Bronchial epithelial cell (primary cell): ENCODE data around the gene CLDN10. TPM values are rescaled to one million over a fixed set of nuclear protein-coding genes. Genes with fewer than 3 reads are reported as not detected.
A peak's percentile ranks its signal among the peaks of the same experiment; 100 is the strongest.

Source experiments
- DNase-seq: peaks from one replicate; pipeline ENCODE4 v3.0.0-alpha.2; 2010; ENCODE audit warnings: low read depth
- FAIRE-seq: peaks from 2 replicates; lab custom pipeline; 2011; peaks lifted over from hg19 to GRCh38; lab: Jason Lieb, UNC
- H3K27me3 ChIP-seq: 2 replicates; pipeline ENCODE4 v1.5.1; 2011; ENCODE audit warnings: low read length; ENCODE audit not compliant: control insufficient read depth, insufficient read depth
- H3K36me3 ChIP-seq: 2 replicates; pipeline ENCODE4 v1.5.1; 2011; ENCODE audit warnings: low read length; ENCODE audit not compliant: control insufficient read depth, insufficient read depth
- H3K4me3 ChIP-seq: 2 replicates; pipeline ENCODE4 v1.5.1; 2011; ENCODE audit warnings: mild to moderate bottlenecking, low read depth, low read length, control low read depth
- CTCF ChIP-seq: IDR thresholded peaks from 2 replicates; pipeline ENCODE4 v1.5.1; 2011; ENCODE audit warnings: mild to moderate bottlenecking, moderate library complexity, low read length, control low read depth, inconsistent platforms; ENCODE audit not compliant: insufficient read depth, severe bottlenecking
- total RNA-seq: library from RNA; depleted of rRNA; stranded (reverse); fragments of >200 nt; gene quantifications from 2 replicates; pipeline ENCODE4 v1.2.1, GENCODE V29; 2014

Gene CLDN10
- total RNA-seq, 1 donor from 2014 or later: not detected

DNA sequence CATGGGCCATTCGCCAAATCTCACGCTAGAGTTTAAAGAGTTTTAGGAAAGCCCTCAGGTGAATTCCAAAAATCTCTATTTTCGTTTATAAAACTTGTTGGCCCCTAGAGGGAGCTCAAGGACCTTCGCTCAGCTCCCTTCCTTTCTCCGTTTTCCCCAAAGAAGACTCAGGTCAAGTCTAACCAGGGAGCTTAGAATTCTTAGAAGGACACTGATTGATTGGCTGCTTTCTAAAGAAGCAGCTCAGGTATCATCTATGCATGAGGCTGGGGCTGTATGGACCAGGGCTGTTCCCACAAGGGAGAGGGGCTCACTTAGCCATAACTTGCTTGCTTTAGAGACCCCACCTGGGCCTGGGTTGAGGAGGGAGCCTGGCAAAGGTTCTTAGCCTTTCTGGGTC lies 71.5 kb downstream of the CLDN10 start:
- peak; percentile 68 for TF ChIP-seq CTCF
- no peak for FAIRE-seq
- Histone ChIP-seq H3K4me3 (no peak overlapping the region), H3K27me3 (no peaks in the 10 kb centered on the region), H3K36me3 (no peaks in the 10 kb centered on the region)
- DNase-seq: peak; percentile 47

GRCh38 chr13:95626768-95627167 lies 74.2 kb downstream of the CLDN10 start:
- FAIRE-seq (no peak), DNase-seq (no peak)
- no peak for TF ChIP-seq CTCF
- Histone ChIP-seq H3K36me3 (no peaks in the 10 kb centered on the region), H3K4me3 (no peak overlapping the region), H3K27me3 (no peaks in the 10 kb centered on the region)

GRCh38 chr13:95627590-95627989 lies 75.1 kb downstream of the CLDN10 start:
- peak; percentile 82 for DNase-seq
- TF ChIP-seq CTCF: no peak
- no peaks in the 10 kb centered on the region for H3K27me3 ChIP-seq
- no peak overlapping the region for H3K4me3 ChIP-seq
- H3K36me3 ChIP-seq: no peaks in the 10 kb centered on the region
- no peak for FAIRE-seq

- FAIRE-seq (no peak), DNase-seq (no peak)
- no peak for TF ChIP-seq CTCF
- no peaks in the 10 kb centered on the region for H3K27me3 ChIP-seq
- H3K4me3 ChIP-seq: no peak overlapping the region
- no peaks in the 10 kb centered on the region for H3K36me3 ChIP-seq
Observed at GRCh38 chr13:95628488-95628887, 76.0 kb downstream of the CLDN10 start.

DNA sequence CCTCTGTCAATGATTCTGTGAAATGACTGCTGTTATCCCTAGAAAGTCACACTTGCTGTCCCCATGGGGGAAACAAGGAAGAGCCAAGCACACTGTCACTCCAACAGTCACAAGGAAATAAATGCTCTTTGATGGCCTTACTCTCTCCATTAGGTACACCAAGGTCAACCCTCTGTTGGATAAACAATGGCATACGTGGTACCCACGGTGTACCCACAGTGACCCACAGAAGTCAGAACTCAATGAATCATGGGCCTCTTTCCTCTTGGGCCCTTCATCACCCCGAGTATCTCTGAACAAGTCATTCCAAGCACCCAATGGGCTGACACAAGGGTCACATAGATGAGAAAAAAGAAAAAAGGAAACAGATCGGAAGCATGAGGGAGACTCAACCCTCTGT lies 76.6 kb downstream of the CLDN10 start:
- DNase-seq (no peak), FAIRE-seq (no peak)
- Histone ChIP-seq H3K27me3 (no peaks in the 10 kb centered on the region), H3K36me3 (no peaks in the 10 kb centered on the region), H3K4me3 (no peak overlapping the region)
- no peak for TF ChIP-seq CTCF

Other genes with a start within 250 kb of the CLDN10 start
- 0.79 and 3.8 TPM in 2 replicates for gene DZIP1, start 92.0 kb downstream of the CLDN10 start, total RNA-seq
- gene DNAJC3, start 124.4 kb downstream of the CLDN10 start, total RNA-seq: 58.4 and 72.7 TPM in 2 replicates